ENCODE results near the gene MTNR1A.
"Not testable (repeated sequence)": the region's sequence is repeated elsewhere in the genome, so short reads cannot be mapped to it uniquely, and the experiment has no call there.

MTNR1A gene

DNA sequence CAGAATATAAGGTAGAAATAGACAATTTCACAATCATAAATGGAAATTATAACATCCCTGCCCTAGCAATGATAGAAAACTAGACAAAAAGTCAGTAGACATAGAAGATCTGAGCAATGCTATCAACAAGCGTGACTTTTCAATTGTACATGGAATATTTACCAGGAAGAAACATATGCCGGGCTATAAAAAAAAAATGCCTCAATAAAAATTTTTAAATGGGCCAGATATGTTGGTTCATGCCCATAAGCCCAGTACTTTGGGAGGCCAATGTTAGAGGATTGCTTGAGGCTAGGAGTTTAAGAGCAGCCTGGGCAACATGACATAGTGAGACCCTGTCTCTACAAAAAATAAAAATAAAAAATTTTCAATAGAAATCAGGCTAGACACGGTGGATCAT is 5.3 kb upstream of the MTNR1A start:
- DNase-seq = no peak

DNA sequence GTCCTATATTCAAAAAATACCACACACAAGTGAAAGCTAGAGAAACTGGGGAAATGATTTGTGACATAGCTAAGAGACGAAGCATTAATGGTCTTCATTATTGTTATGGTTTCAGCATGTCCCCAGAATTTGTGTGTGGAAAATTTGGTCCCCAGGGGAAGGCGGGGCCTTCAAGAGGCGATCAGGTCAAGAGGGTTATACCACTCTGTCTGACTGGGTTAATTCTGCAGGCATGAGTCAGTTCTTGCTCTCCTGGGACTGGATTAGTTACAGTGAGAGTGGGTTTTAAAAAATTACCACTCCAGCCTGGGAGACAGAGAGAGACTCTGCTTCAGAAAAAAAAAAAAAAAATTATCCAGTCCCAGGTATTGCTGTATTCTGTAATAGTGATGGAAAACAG is 2.1 kb upstream of the MTNR1A start:
- DNase-seq = no peak

DNA sequence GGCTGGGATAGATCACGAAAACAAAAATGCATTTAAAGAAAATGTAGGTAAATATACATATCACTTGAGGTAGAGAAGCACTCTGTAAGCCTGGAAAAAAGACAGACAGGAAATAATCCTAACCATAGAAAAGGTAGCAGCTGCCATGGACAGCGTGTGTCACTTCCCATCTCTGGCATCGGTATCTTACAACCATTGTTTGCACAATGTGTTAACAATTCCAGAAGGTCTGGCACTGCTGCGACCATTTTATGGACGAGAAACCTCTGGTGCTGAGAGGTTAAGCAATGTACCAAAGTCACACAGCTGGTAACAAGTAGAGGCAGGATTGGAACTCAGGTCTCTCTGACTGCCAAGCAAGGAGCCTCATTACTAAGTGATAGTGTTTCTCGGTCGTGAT is 1.7 kb upstream of the MTNR1A start:
- DNase-seq = no peak

DNA sequence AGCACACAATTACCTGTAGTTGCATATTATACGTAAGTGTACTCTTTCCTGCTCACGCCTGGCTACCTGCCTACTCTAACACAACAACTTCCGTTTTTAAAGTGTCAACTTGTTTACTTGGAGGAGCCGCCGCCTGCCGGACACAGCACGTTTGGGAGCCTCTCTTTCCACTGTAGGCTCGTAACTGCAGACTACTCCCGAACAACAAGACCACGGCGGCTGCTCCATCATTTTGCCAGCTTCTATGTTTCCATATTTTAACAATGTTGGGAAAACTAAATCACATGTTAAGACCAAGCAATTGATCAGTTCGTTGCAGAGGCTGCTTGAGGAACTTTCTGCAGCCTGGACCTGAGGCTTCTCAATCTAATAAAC is 841 bp downstream of the MTNR1A start:
- no peak for DNase-seq

DNA sequence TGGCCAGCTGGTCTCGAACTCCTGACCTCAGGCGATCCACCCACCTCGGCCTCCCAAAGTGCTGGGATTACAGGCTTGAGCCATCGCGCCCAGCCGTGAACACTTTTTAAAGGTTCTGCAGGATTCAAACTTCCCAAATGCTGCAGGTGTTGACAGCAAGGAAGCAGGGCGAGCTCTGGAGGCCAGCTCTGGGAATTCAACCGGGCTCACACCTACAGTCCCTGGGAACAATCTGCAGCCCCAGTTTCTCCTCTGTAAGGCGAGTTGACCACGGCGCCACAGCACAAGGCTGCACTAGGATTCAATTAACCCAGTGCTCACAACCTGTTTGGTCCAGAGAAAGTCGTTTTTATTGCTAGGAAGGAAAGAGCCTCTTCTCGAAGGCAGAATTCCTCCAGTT is 1.6 kb downstream of the MTNR1A start:
- DNase-seq = no peak

DNA sequence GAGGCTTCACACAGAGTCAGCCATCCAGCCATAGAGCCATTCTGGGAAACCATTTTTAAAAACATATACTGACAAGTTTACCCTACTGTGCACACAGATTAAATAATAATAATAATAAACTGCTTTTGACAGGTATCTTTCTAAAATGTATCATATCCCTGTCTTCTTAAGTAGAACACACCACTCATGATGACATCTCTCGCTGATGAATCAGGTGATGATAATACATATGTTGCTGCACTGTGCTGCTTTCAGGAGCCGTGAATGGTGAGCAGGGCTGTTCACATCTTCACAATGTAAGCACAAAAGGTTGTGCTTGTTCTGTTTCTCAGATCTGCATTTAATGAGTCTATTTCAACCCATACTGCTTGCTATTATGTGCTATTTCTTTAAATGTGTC is 3.5 kb downstream of the MTNR1A start:
- DNase-seq = no peak

DNA sequence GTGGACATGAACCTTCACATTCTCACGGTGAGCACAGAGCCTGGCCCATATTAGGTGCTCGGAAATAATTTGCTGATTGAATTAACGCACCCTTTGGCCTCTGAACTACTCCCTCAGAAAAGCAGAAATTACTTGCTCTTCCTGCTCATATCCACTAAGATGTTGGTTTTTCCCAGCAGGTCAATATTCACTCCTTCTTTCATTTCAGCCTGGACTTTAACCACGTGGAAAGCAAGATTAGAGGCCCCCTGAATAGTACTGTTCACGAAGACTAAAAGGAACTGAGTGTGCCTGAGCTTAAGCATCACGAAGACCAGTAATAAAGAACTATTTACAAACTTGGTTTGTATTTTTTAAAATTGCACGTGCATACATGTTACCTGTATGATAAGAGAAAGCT is 9.9 kb downstream of the MTNR1A start:
- DNase-seq = no peak

DNA sequence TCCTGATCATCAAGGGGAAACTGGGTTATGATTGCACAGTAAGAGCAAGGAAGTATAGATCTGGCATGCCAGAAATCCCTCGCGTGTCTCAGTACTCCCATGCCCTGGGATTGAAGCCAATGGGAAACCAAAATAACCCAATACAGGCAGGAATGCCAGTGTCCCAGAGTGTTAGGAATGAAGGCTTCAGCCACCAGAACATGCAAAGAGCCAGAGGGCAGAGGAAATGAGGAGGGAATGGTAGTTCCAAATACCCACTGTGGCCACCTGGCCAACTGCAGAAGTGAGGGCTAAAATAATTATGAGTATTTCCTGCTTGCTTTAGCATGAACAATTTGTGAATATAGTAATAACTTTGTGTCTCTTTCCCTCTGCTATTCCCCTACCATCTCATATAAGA is 12.2 kb downstream of the MTNR1A start:
- DNase-seq = no peak

DNA sequence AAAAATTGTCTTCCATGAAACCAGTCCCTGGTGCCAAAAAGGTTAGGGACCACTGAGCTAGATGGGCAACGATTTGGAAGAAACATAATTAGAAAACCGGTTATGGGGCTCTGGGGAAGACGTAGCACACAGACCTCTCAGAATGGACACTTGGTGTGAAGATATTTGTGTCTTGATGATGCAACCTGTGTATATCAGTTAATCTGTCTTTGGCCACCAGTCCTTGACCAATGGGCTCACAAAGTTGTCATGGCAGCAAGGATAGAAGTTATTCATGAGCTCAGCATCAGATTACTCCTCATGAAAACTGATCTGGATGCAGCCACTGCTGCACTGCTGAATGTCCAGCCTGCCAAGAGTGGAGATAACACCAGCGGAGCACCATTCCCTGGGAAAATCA is 13.6 kb downstream of the MTNR1A start:
- DNase-seq = no peak

DNA sequence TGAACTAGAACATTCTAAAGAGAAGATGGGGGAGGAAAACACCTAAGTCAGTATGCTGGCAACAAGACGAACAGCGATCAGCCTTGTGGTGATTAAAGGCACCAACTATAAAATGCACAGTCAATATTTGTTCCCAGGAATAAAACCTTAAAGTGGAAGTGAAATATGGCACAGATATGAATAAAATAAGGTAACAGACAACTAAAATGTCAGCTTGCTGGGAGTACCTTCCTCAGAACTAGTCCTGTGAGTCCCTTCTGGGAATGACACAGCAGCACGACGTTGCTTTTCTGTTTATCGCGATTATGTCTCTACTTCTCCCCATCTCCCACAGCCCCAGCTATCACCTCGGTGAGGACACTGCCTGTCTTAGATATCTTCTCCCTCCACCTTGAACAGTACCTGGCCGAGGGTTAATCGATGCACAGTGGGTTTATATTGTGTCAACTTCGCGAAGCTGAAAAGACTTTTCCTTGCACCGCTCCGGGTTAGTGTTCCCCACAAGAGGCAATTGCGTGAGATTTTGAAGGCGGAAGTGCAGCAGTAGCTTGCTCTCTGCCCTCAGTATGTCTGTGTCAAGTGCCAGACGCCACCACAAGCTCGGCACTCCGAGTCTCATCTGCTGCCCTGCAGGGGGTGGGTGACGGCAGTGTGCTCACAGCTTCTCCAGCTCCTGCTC is 17.4 kb downstream of the MTNR1A start:
- no peak for DNase-seq

DNA sequence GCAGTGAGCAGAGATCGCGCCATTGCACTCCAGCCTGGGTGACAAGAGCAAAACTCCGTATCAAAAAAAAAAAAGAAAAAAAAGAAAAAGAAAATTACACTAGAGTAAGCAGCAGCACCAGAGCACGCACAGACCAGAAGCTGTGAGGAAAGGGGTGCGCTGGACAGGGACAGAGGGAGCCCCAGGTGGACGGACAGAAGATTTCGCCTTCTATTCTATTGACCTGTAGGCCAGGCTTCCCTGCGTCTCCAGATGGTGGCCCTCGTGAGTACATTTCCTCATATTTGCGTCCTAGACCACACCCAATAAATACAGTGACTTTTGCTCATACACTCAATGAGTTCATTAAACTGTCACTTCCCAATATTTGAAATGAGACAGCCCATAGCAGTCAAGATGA is 19.1 kb downstream of the MTNR1A start:
- no peak for DNase-seq

DNA sequence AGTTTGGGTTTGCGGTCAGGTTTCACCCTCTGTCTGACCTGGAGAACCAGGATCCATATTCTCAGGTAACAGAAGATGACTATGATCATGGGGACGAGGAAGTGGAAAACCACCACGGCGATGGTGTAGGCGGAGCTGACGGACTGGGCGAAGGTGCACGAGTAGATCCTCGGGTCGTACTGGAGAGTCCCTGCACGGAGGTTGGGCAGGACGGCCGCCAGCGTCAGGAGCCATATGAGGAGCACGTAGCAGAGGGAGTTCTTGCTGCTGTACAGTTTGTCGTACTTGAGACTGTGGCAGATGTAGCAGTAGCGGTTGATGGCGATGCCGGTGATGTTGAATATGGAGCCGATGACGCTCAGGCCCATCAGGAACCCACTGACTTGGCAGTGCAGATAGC is 21.3 kb downstream of the MTNR1A start:
- no peak for DNase-seq

DNA sequence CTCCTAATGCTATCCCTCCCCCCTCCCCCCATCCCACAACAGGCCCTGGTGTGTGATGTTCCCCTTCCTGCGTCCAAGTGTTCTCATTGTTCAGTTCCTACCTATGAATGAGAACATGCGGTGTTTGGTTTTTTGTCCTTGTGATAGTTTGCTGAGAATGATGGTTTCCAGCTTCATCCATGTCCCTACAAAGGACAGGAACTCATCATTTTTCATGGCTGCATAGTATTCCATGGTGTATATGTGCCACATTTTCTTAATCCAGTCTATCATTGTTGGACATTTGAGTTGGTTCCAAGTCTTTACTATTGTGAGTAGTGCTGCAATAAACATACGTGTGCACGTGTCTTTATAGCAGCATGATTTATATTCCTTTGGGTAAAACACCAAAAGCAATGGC is 31.4 kb downstream of the MTNR1A start:
- DNase-seq = not testable (repeated sequence)

DNA sequence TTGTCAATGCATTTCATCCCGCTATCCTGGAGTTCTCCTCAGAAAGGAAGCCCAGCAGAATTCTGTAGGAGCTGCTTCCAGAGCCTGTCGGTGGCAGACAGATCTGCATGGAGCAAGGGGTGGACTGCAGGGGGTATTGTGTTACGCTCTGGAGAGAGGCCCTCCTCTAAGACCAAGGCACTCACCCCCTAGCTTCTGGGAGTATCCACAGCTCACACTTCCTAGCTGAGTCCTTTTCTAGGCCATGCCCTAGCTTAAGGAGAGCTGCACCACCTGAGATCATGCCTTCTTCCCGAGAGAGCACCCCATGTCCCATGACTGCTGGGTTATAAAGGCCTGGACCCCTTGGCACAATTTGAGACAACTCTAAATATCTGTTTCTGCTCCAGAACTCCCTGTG is 39.1 kb downstream of the MTNR1A start:
- DNase-seq = no peak

DNA sequence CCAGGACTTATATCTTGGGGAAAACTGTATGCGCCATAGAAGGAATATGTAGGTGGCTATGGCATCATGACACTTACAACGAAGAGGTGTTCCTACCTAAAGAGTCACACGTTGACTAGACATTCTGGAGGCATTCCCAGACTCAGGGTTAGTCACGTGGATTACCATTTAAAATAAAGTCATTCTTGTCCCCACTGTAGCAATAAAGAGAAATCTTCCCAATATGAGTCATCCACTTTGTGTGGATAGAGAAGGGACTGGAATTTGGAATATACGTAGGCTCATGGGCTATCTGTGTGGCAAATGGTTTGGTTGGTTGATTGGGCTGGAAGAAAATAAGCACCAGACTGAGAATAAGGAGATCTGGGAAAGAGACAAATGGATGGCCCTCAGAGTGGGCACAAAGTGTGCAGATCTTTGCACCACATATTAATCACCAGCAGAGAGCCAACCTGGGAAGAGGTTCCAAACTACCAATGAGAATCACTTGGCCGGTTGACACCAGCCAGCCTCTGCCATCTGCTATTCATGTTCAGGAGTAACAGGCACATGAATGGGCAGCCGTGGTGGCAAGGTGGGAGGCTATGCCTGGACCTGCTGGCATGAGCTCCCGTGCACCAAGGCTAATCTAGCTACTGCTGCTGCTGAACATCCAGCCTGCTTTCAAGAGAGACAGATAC is 41.0 kb downstream of the MTNR1A start:
- no peak for DNase-seq

DNA sequence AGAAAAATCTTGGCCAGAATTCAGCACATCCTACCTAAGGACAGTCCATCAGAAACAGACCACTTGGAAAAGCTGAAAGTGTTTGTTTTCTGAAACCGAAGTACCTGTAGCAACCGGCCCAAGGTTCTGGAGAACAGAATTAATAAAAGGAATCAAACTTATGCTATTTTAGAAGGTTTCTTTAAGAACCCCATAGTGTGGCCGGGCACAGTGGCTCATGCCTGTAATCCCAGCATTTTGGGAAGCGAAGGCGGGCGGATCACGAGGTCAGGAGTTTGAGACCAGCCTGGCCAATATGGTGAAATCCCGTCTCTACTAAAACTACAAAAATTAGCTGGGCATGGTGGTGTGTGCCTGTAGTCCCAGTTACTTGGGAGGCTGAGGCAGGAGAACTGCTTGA is 50.6 kb downstream of the MTNR1A start:
- not testable (repeated sequence) for DNase-seq

DNA sequence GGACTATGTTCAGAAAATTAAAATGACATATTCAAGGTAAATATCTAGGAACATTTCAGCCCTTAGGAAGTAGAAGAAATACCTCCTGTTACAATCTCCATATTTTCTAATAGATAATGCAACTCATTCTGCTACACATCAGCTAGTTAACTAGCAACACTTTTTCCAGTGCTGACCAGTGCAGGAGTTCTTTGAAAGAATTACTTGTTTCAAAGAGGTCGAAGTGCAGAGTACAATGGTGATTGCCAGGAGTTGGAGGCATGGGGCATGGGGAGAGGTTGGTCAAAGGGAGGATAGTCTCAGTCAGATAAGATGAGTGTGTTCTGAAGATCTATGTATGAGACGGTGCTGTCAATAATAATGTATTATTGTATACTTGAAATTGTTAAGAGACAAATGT is 53.1 kb downstream of the MTNR1A start:
- no peak for DNase-seq

DNA sequence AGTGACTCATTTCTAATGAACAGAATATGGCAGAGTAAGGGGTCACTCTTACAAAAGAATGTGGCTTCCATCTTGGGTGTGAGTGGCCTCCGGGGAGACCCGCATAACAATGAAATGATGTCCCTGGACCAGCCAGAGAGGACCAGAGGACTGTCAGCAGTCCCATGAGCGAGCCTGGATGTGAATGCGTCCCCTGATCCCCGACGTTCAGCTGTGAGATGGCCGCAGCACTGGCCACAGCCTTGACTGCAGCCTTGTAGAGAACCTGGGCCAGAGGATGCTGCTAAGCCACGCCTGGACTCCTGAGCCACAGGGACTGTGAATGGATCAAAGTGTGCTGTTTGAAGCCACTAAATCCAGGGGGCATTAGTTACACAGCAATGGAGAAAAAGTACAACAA is 53.8 kb downstream of the MTNR1A start:
- no peak for DNase-seq

DNA sequence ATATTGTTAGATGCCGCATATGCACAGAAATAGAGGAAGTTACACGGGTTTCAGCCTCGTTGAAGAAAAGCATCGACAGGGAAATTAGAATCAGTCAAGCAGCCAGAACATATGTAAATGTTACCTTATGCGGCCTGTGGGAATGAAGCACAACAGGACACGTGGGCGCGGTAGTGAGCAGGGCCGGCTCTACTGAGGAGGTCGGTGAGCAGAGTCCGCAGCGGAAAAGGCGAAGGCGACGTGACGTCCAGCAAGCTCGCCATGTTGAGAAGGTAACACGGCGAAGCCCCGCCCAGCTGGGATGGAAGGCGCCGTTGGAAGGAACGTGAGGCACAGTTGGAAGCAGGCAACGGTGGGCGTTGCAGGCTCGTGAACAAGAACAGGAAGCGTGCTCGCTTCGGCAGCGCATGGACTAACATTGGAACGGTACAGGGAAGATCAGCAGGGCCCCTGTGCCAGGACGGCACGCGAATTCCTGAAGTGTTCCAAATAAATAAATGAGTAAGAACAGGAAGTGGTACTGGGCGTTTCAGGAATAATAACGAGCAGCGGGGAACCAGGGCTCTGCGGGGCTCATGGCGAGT is 54.6 kb downstream of the MTNR1A start:
- no peak for DNase-seq

DNA sequence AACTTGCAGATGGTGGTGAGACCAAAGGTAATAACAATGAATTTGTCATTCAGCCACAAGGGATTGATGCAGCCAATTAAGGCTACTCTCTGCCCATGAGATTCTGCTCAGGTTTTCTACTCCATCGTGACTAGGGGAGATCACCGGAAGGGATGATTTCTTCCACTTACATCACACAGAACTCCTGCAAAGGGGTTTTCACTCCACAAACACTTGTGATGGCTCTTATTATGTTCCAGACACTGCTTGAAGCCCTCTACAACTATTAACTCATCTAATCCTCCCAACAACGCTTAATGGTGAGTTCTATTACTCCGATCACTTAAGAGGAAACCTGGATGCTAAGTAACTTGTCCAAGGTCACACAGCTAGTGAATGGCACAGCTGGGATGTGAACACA is 55.9 kb downstream of the MTNR1A start:
- no peak for DNase-seq

DNA sequence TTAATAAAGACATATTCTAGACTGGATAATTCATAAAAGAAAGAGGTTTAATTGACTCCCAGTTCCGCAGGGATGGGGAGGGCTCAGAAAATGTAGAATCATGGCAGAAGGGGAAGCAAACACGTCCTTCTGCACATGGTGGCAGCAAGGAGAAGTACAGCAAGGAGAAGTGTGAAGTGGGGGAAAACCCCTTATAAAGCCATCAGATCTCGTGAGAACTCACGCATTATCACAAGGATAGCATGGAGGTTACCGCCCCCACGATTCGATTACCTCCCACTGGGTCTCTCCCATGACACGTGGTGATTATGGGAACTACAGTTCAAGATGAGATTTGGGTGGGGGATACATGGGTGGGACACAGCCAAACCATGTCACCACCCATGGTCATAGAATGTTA is 58.3 kb downstream of the MTNR1A start:
- DNase-seq = no peak

DNA sequence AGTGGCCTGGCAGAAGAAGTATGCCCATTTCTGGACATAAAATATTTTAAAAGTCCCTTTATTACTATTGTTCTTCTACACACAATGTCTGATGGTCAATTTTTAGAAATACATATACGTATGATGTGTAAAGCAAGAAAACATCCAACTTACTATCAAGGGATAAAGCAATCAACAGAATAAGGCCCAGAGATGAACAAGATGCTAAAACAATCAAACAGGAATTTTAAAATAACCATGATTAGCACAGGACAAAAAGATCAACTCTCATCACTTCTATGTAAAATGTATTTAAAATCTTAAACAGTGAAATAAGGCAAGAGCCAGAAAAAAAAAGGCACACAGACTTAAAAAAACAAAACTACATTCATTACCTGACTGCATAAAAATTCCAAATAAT is 60.9 kb downstream of the MTNR1A start:
- DNase-seq = no peak

DNA sequence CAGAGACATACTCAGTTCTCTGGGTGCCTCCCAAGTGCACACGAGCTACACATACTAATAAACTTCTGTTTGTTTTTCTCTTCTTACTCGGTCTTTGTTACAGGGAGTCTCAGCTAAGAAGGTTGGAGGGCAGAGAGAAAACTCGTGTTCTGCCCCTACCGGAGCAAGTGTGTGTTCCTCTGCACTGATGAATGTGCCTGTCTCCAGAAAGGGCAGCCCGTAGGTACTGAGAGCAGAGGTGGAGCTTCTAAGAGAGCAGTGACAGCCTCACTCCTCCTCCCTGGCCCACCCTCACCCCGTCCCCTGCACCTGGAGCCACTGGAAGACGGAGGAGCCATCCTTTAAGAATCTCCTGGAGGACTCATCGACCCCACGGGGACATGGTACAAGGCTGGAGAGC is 67.6 kb downstream of the MTNR1A start:
- DNase-seq = no peak

DNA sequence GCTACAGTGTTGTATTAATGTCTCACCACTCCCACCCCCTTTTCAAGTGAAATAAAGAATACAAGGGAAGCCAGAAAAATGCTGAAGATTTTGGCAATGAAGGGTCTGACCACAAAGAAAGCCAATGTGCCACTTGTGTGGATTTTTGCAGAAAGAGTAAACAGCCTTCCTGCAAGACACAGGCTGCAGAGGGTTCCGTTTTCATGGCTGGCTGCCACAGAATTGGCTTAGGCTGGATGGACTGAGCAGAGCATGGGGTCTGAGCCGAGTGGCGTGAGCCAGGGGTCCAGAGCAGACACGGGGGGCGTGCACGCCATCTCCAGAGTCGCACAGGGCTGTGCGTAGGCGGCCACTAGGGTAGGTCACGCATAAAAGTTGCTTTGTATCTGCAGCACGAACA is 69.2 kb downstream of the MTNR1A start:
- DNase-seq = no peak

DNA sequence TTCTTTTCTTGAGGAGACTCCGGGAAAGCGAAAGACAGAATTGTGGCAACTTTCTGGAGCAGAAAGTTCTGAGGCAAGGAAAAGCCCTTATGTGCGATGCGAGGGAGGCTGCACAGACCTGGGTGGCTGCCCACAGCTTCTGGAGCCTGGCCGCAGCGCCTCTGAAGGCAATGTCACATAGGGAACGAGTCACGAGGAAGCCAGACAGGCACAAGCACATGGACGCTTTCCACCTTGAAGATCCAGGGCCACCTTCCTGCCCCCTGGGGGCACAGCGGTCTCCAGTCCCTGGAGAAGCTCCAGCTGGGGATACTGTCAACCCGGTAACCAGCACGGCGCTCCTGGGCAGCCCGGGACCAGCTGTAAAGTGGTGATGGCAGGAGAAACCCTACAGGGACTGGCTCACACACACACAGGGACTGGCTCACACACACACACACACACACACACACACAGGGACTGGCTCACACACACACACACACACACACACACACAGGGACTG is 69.8 kb downstream of the MTNR1A start:
- DNase-seq = no peak

Data from stimulated activated CD4-positive, alpha-beta T cell treated with anti-CD3 and anti-CD28 coated beads, Interleukin-4, amount 100 ng/mL, for 1 hour (primary cell).